Mucosa of rectum (tissue), 2 donors: ENCODE data around the gene SDHAF3.

Source experiments
- H3K27ac ChIP-seq, 2 donors: one replicate each; pipeline ENCODE4 v1.7.0; 2013; ENCODE audit warnings: inconsistent platforms in 2 of 2, low read depth in 2 of 2, low read length in 2 of 2
- H3K27me3 ChIP-seq, 2 donors: one replicate each; pipeline ENCODE4 v1.7.0; 2013; ENCODE audit warnings: low read length in 2 of 2; ENCODE audit not compliant: control insufficient read depth in 2 of 2, insufficient read depth in 2 of 2
- H3K36me3 ChIP-seq, 2 donors: one replicate each; pipeline ENCODE4 v1.7.0; 2013; ENCODE audit warnings: low read length in 2 of 2; ENCODE audit not compliant: control insufficient read depth in 2 of 2, insufficient read depth in 2 of 2
- H3K4me1 ChIP-seq, 2 donors: one replicate each; pipeline ENCODE4 v1.7.0; 2013; ENCODE audit warnings: low read length in 2 of 2, mild to moderate bottlenecking in 1 of 2; ENCODE audit not compliant: control insufficient read depth in 2 of 2, insufficient read depth in 2 of 2
- H3K4me3 ChIP-seq, 2 donors: one replicate each; pipeline ENCODE4 v1.7.0; 2013; ENCODE audit warnings: low read length in 2 of 2
- H3K9ac ChIP-seq, 2 donors: one replicate each; pipeline ENCODE4 v1.7.0; 2013; ENCODE audit warnings: low read length in 2 of 2, low read depth in 1 of 2, mild to moderate bottlenecking in 1 of 2
- H3K9me3 ChIP-seq, 2 donors: one replicate each; pipeline ENCODE4 v1.7.0; 2013; ENCODE audit warnings: low read length in 2 of 2; ENCODE audit not compliant: control insufficient read depth in 2 of 2
- donor health status: healthy.
- donor health status: Normal muscosa, but diverticular disease.

SDHAF3 gene

DNA sequence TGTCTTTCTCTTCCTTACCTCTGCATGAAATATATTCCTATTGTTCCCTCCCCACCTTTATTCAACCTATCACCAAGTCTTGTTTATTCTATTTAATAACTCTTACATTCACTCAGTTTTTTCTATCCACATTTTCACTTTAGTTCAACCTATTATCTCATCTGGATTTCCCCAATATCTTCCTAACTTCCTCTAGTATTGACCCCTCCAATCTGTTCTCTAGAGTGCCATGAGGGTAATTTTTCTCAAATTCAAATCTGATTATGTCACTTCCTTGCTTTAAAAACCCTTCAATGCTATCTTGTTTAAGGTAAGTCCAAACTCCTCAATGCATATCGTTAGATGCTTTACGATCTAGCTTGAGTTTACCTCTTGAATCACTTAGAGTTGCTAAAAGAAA is 86.5 kb downstream of the SDHAF3 start:
- Histone ChIP-seq H3K9ac (no peak overlapping the region), H3K36me3 (no peaks in the 10 kb centered on the region), H3K9me3 (no peaks in the 10 kb centered on the region), H3K4me1 (no peaks in the 10 kb centered on the region), H3K27me3 (no peaks in the 10 kb centered on the region), H3K4me3 (no peak overlapping the region), H3K27ac (no peak overlapping the region)

- H3K4me1 ChIP-seq = no peaks in the 10 kb centered on the region
- H3K36me3 ChIP-seq = no peaks in the 10 kb centered on the region
- H3K9me3 ChIP-seq = no peaks in the 10 kb centered on the region
- H3K27me3 ChIP-seq = no peaks in the 10 kb centered on the region
- no peak overlapping the region for H3K9ac ChIP-seq
- H3K4me3 ChIP-seq = no peak overlapping the region
- no peak overlapping the region for H3K27ac ChIP-seq
Observed at GRCh38 chr7:97204821-97205220, 87.3 kb downstream of the SDHAF3 start.

- Histone ChIP-seq H3K4me1 (no peaks in the 10 kb centered on the region), H3K9ac (no peak overlapping the region), H3K4me3 (no peak overlapping the region), H3K27ac (no peak overlapping the region), H3K36me3 (no peaks in the 10 kb centered on the region), H3K9me3 (no peaks in the 10 kb centered on the region), H3K27me3 (no peaks in the 10 kb centered on the region)
Observed at GRCh38 chr7:97215556-97215955, 98.1 kb downstream of the SDHAF3 start.

DNA sequence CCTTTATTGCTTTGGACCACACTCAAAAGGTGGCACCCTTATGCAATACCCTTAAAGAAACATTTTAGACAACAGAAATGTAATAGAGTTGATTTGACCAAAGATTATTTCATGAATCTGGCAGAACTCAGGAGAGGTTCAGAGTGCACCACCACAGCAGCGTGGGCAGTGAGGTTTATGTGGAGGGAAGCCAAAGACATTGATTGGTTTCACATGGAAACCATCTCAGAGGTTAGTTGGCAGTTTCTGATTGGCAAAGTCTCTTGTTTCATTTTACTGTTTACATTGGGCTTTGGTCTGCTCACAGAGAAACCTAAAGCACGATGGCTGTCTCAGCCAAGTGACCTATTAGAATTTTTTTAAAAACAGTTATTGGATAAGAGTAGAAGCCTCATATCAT is 101.3 kb downstream of the SDHAF3 start:
- Histone ChIP-seq H3K9ac (no peak overlapping the region), H3K4me1 (no peaks in the 10 kb centered on the region), H3K36me3 (no peaks in the 10 kb centered on the region), H3K4me3 (no peak overlapping the region), H3K27me3 (no peaks in the 10 kb centered on the region), H3K9me3 (no peaks in the 10 kb centered on the region), H3K27ac (no peak overlapping the region)

GRCh38 chr7:97219237-97219636 is 101.7 kb downstream of the SDHAF3 start:
- no peak overlapping the region for H3K4me3 ChIP-seq
- H3K27me3 ChIP-seq = no peaks in the 10 kb centered on the region
- no peak overlapping the region for H3K9ac ChIP-seq
- no peaks in the 10 kb centered on the region for H3K36me3 ChIP-seq
- H3K27ac ChIP-seq = no peak overlapping the region
- no peaks in the 10 kb centered on the region for H3K4me1 ChIP-seq
- H3K9me3 ChIP-seq = no peaks in the 10 kb centered on the region

- no peaks in the 10 kb centered on the region for H3K36me3 ChIP-seq
- H3K4me3 ChIP-seq = no peak overlapping the region
- H3K9ac ChIP-seq = no peak overlapping the region
- H3K27ac ChIP-seq = no peak overlapping the region
- no peaks in the 10 kb centered on the region for H3K9me3 ChIP-seq
- H3K27me3 ChIP-seq = no peaks in the 10 kb centered on the region
- no peaks in the 10 kb centered on the region for H3K4me1 ChIP-seq
Observed at GRCh38 chr7:97224316-97224715, 106.8 kb downstream of the SDHAF3 start.

- H3K27me3 ChIP-seq = no peaks in the 10 kb centered on the region
- H3K4me1 ChIP-seq = no peaks in the 10 kb centered on the region
- H3K27ac ChIP-seq = no peak overlapping the region
- H3K9me3 ChIP-seq = no peaks in the 10 kb centered on the region
- no peak overlapping the region for H3K4me3 ChIP-seq
- H3K9ac ChIP-seq = no peak overlapping the region
- no peaks in the 10 kb centered on the region for H3K36me3 ChIP-seq
Observed at GRCh38 chr7:97226541-97226940, 109.0 kb downstream of the SDHAF3 start.
